ENCODE data around the gene RPUSD1. TPM values are rescaled to one million over a fixed set of nuclear protein-coding genes. Genes with fewer than 3 reads are reported as not detected.

Gene RPUSD1
- total RNA-seq, 1 experiment from 2014 or later = 53.3 TPM

- H3K9me2 ChIP-seq (ENCODE audit: insufficient read depth) = no peaks in the 10 kb centered on the region
- ChIA-PET POLR2A (ENCODE audit: unreplicated experiment) (no interaction called here), CTCF (no interaction called here)
- no peaks in the 10 kb centered on the region for H3K79me2 ChIP-seq (ENCODE audit: low read depth)
- TF ChIP-seq EZH2 (IDR thresholded peaks at IDR 0.05; ENCODE audit: low read depth) = no peak
- TF ChIP-seq CTCF (conservative IDR thresholded peaks at IDR 0.05) = no peak
- intact Hi-C loops (cut with micrococcal nuclease; ENCODE audit: unreplicated experiment) = no loop called here
- H3K4me3 ChIP-seq = no peak overlapping the region
- H3K36me3 ChIP-seq (ENCODE audit: low read depth) = no peaks in the 10 kb centered on the region
- no peak for DNase-seq
- no peak overlapping the region for H3K27ac ChIP-seq
- no peak overlapping the region for H2AFZ ChIP-seq
- peaks cover 34% of the 10 kb centered on the region for H3K27me3 ChIP-seq (ENCODE audit: insufficient read depth, low read depth)
- H3K4me2 ChIP-seq = no peak overlapping the region
- H3F3A ChIP-seq (ENCODE audit: insufficient read depth, low read depth) = 0 out of 2 replicates have a peak, but pooled peaks cover 6% of the 10 kb centered on the region
- no TSS peak for BruUV-seq (replicated peaks)
- no peaks in the 10 kb centered on the region for H3K9me3 ChIP-seq (ENCODE audit: insufficient read depth, low read depth)
- no peaks in the 10 kb centered on the region for H3K4me1 ChIP-seq (replicated peaks; ENCODE audit: insufficient read depth)
- no peaks in the 10 kb centered on the region for H4K20me1 ChIP-seq (ENCODE audit: insufficient read depth)
Measured at GRCh38 chr16:778909-779527, 9.2 kb downstream of the RPUSD1 start.

- intact Hi-C loops (cut with micrococcal nuclease; ENCODE audit: unreplicated experiment) = no loop called here
- Histone ChIP-seq H3F3A (ENCODE audit: insufficient read depth, low read depth) (0 out of 2 replicates have a peak, but pooled peaks cover 6% of the 10 kb centered on the region), H3K79me2 (ENCODE audit: low read depth) (no peaks in the 10 kb centered on the region), H3K27ac (no peak overlapping the region), H3K4me3 (no peak overlapping the region), H3K9me3 (ENCODE audit: insufficient read depth, low read depth) (no peaks in the 10 kb centered on the region), H3K4me1 (replicated peaks; ENCODE audit: insufficient read depth) (no peaks in the 10 kb centered on the region), H2AFZ (no peak overlapping the region), H3K27me3 (ENCODE audit: insufficient read depth, low read depth) (peaks cover 34% of the 10 kb centered on the region), H3K4me2 (no peak overlapping the region), H3K9me2 (ENCODE audit: insufficient read depth) (no peaks in the 10 kb centered on the region), H3K36me3 (ENCODE audit: low read depth) (no peaks in the 10 kb centered on the region), H4K20me1 (ENCODE audit: insufficient read depth) (no peaks in the 10 kb centered on the region)
- ChIA-PET CTCF (no interaction called here), POLR2A (ENCODE audit: unreplicated experiment) (no interaction called here)
- TF ChIP-seq CTCF (conservative IDR thresholded peaks at IDR 0.05) (no peak), EZH2 (IDR thresholded peaks at IDR 0.05; ENCODE audit: low read depth) (no peak)
- BruUV-seq (replicated peaks) = no TSS peak
- no peak for DNase-seq
Measured at GRCh38 chr16:778447-778846, 9.7 kb downstream of the RPUSD1 start.

GRCh38 chr16:777826-778225 lies 10.4 kb downstream of the RPUSD1 start:
- no peaks in the 10 kb centered on the region for H3K9me2 ChIP-seq (ENCODE audit: insufficient read depth)
- 0 out of 2 replicates have a peak overlapping the region, but pooled peaks have one; percentile 11 for H3K4me2 ChIP-seq
- ChIA-PET POLR2A (ENCODE audit: unreplicated experiment) (no interaction called here), CTCF (no interaction called here)
- H4K20me1 ChIP-seq (ENCODE audit: insufficient read depth) = no peaks in the 10 kb centered on the region
- TF ChIP-seq CTCF (conservative IDR thresholded peaks at IDR 0.05) (no peak), EZH2 (IDR thresholded peaks at IDR 0.05; ENCODE audit: low read depth) (no peak)
- 0 out of 2 replicates have a peak, but pooled peaks cover 6% of the 10 kb centered on the region for H3F3A ChIP-seq (ENCODE audit: insufficient read depth, low read depth)
- DNase-seq = peak in 1 of 2 experiments; percentile 62
- intact Hi-C loops (cut with micrococcal nuclease; ENCODE audit: unreplicated experiment) = loop anchor here (2.0 kb wide), 2 partner anchors 17 to 37 kb away; partner anchors contain the start of genes CIAO3 and MSLN
- H3K4me1 ChIP-seq (replicated peaks; ENCODE audit: insufficient read depth) = no peaks in the 10 kb centered on the region
- no peak overlapping the region for H2AFZ ChIP-seq
- H3K27me3 ChIP-seq (ENCODE audit: insufficient read depth, low read depth) = peaks cover 30% of the 10 kb centered on the region
- H3K36me3 ChIP-seq (ENCODE audit: low read depth) = no peaks in the 10 kb centered on the region
- H3K9me3 ChIP-seq (ENCODE audit: insufficient read depth, low read depth) = no peaks in the 10 kb centered on the region
- H3K4me3 ChIP-seq = no peak overlapping the region
- H3K79me2 ChIP-seq (ENCODE audit: low read depth) = no peaks in the 10 kb centered on the region
- H3K27ac ChIP-seq = no peak overlapping the region
- BruUV-seq (replicated peaks) = no TSS peak

Measured in PC-9 (cell line).